H1 (cell line): ENCODE measurements around the gene INPP5A. TPM values are rescaled to one million over a fixed set of nuclear protein-coding genes. Genes with fewer than 3 reads are reported as not detected.

Source experiments
- CTCF ChIA-PET: fragments of 300-600 bp; sonication (Branson Sonifier 250); formaldehyde crosslinking; loops from one replicate; lab custom pipeline; 2021; ENCODE audit not compliant: partially characterized antibody; lab: Charles Lee
- POLR2A ChIA-PET: fragments of 300-600 bp; sonication (Branson Sonifier 250); formaldehyde crosslinking; loops from one replicate; lab custom pipeline; 2021; ENCODE audit warnings: inconsistent platforms; ENCODE audit not compliant: partially characterized antibody; lab: Charles Lee
- DNase-seq, 2 experiments: peaks; one replicate each; pipeline versions ENCODE4 v3.0.0 to v3.0.0-alpha.2; 2010 to 2022; ENCODE audit warnings: low spot score in 2 of 2, low read depth in 1 of 2, mixed read lengths in 1 of 2
- FAIRE-seq: peaks from 2 replicates; lab custom pipeline; 2011; peaks lifted over from hg19 to GRCh38; lab: Jason Lieb, UNC
- H2AFZ ChIP-seq: 2 replicates; pipeline ENCODE4 v1.8.1; 2012; ENCODE audit warnings: low read length, inconsistent platforms
- H2AK5ac ChIP-seq: 2 replicates; pipeline ENCODE4 v1.6.1; 2013; ENCODE audit warnings: low read depth, low read length
- H2BK120ac ChIP-seq: replicated peaks from 2 replicates; pipeline ENCODE3; 2013; ENCODE audit warnings: low read depth, low read length, inconsistent platforms
- H2BK12ac ChIP-seq: 2 replicates; pipeline ENCODE4 v1.6.1; 2013; ENCODE audit warnings: low read depth, low read length
- H2BK15ac ChIP-seq: 2 replicates; pipeline ENCODE4 v1.6.1; 2013; ENCODE audit warnings: low read length
- H2BK20ac ChIP-seq: 2 replicates; pipeline ENCODE4 v1.6.1; 2013; ENCODE audit warnings: low read length
- H2BK5ac ChIP-seq: 2 replicates; pipeline ENCODE4 v1.6.1; 2013; ENCODE audit warnings: low read depth, low read length
- H3K14ac ChIP-seq: 2 replicates; pipeline ENCODE4 v1.6.1; 2013; ENCODE audit warnings: inconsistent platforms; ENCODE audit not compliant: insufficient read length
- H3K18ac ChIP-seq: 2 replicates; pipeline ENCODE4 v1.6.1; 2013; ENCODE audit warnings: low read length; ENCODE audit errors: extremely low read depth
- H3K23ac ChIP-seq: 2 replicates; pipeline ENCODE4 v1.6.1; 2013; ENCODE audit warnings: inconsistent platforms; ENCODE audit not compliant: insufficient read length
- H3K23me2 ChIP-seq: 2 replicates; pipeline ENCODE4 v1.6.1; 2013; ENCODE audit warnings: low read depth, low read length
- H3K27ac ChIP-seq: 2 replicates; pipeline ENCODE4 v1.6.1; 2011; ENCODE audit warnings: low read depth, low read length, inconsistent platforms
- H3K27me3 ChIP-seq, 4 experiments: replicated peaks in 1 of 4; 1 replicate in 1 of 4; 2 replicates in 3 of 4; pipeline versions ENCODE4 v1.6.1 to v1.8.1; 2011 to 2013; ENCODE audit warnings: low read length in 3 of 4, mild to moderate bottlenecking in 3 of 4, inconsistent platforms in 2 of 4, mixed read lengths in 2 of 4, moderate library complexity in 1 of 4; ENCODE audit not compliant: control insufficient read depth in 3 of 4, insufficient read depth in 3 of 4; ENCODE audit errors: extremely low read depth in 1 of 4
- H3K36me3 ChIP-seq, 4 experiments: 2 replicates each; pipeline versions ENCODE4 v1.6.1 to v1.8.1; 2011 to 2013; ENCODE audit warnings: mild to moderate bottlenecking in 4 of 4, low read length in 3 of 4, moderate library complexity in 2 of 4, control low read depth in 1 of 4, inconsistent platforms in 1 of 4; ENCODE audit not compliant: insufficient read depth in 4 of 4, control insufficient read depth in 2 of 4
- H3K4ac ChIP-seq: replicated peaks from 2 replicates; pipeline ENCODE3; 2013; ENCODE audit warnings: low read length, low read depth, mixed read lengths, inconsistent platforms; ENCODE audit not compliant: insufficient read length
- H3K4me1 ChIP-seq, 4 experiments: replicated peaks in 1 of 4; 1 replicate in 1 of 4; 2 replicates in 3 of 4; pipeline versions ENCODE4 v1.6.1 to v1.8.1; 2011 to 2013; ENCODE audit warnings: low read length in 3 of 4, inconsistent platforms in 2 of 4, mixed read lengths in 1 of 4; ENCODE audit not compliant: insufficient read depth in 4 of 4, control insufficient read depth in 3 of 4
- H3K4me2 ChIP-seq, 2 experiments: 2 replicates each; pipeline versions ENCODE4 v1.6.1 to v1.8.1; 2011 to 2013; ENCODE audit warnings: low read depth in 2 of 2, low read length in 2 of 2, control low read depth in 1 of 2, inconsistent platforms in 1 of 2, mild to moderate bottlenecking in 1 of 2; ENCODE audit not compliant: insufficient read depth in 1 of 2
- H3K4me3 ChIP-seq, 4 experiments: fragments of 200-600, 300-600 bp in 1 of 4; sonication (generic), shearing (Covaris generic), sonication (Bioruptor Twin) in 1 of 4; 2 replicates each; pipeline versions ENCODE4 v1.5.1 to v1.8.1; 2011 to 2016; ENCODE audit warnings: low read length in 4 of 4, low read depth in 3 of 4, control low read depth in 2 of 4, inconsistent platforms in 2 of 4, mild to moderate bottlenecking in 2 of 4, mixed read lengths in 1 of 4, moderate library complexity in 1 of 4; ENCODE audit not compliant: insufficient read depth in 2 of 4; ENCODE audit errors: extremely low read depth in 1 of 4
- H3K56ac ChIP-seq: replicated peaks from 2 replicates; pipeline ENCODE3; 2013; ENCODE audit warnings: low read depth, mild to moderate bottlenecking, mixed read lengths, low read length, inconsistent platforms; ENCODE audit not compliant: insufficient read length
- H3K79me1 ChIP-seq: 2 replicates; pipeline ENCODE4 v1.6.1; 2013; ENCODE audit warnings: low read depth, low read length, control low read depth
- H3K79me2 ChIP-seq, 2 experiments: 2 replicates each; pipeline versions ENCODE4 v1.6.1 to v1.8.1; 2012 to 2013; ENCODE audit warnings: low read length in 2 of 2, mild to moderate bottlenecking in 2 of 2, inconsistent platforms in 1 of 2; ENCODE audit not compliant: insufficient read depth in 2 of 2, control insufficient read depth in 1 of 2
- H3K9ac ChIP-seq, 4 experiments: replicated peaks in 1 of 4; 1 replicate in 1 of 4; 2 replicates in 3 of 4; pipeline versions ENCODE4 v1.6.1 to v1.8.1; 2011 to 2013; ENCODE audit warnings: low read depth in 3 of 4, low read length in 3 of 4, control low read depth in 2 of 4, mild to moderate bottlenecking in 2 of 4, moderate library complexity in 2 of 4, inconsistent platforms in 1 of 4; ENCODE audit errors: extremely low read depth in 1 of 4
- H3K9me3 ChIP-seq, 2 experiments: 2 replicates each; pipeline versions ENCODE4 v1.6.1 to v1.8.1; 2012 to 2013; ENCODE audit warnings: mild to moderate bottlenecking in 2 of 2, moderate library complexity in 2 of 2, control low read depth in 1 of 2, inconsistent platforms in 1 of 2, low read depth in 1 of 2, low read length in 1 of 2, mixed read lengths in 1 of 2; ENCODE audit not compliant: insufficient read depth in 2 of 2
- H4K20me1 ChIP-seq, 2 experiments: replicated peaks in 1 of 2; 2 replicates each; pipeline versions ENCODE3 to v1.8.1; 2011 to 2013; ENCODE audit warnings: inconsistent platforms in 2 of 2, low read length in 2 of 2, mild to moderate bottlenecking in 1 of 2; ENCODE audit not compliant: insufficient read depth in 2 of 2, control insufficient read depth in 1 of 2
- H4K5ac ChIP-seq: 2 replicates; pipeline ENCODE4 v1.6.1; 2013; ENCODE audit warnings: low read length, low read depth, mixed read lengths, inconsistent platforms; ENCODE audit not compliant: insufficient read length
- H4K8ac ChIP-seq: 2 replicates; pipeline ENCODE4 v1.8.0; 2013; ENCODE audit warnings: mild to moderate bottlenecking, moderate library complexity, low read length, inconsistent platforms; ENCODE audit not compliant: insufficient read depth; ENCODE audit errors: extremely low read depth
- H4K91ac ChIP-seq: replicated peaks from 2 replicates; pipeline ENCODE3; 2013; ENCODE audit warnings: low read length, mixed read lengths, inconsistent platforms; ENCODE audit not compliant: insufficient read length
- BRCA1 ChIP-seq: IDR thresholded peaks from 2 replicates; pipeline ENCODE4 v1.6.1; 2012; ENCODE audit warnings: low read depth, low read length, improper control_type of control experiment
- CBX5 ChIP-seq: fragments of 300-800, 300-1000 bp; sonication (generic); IDR thresholded peaks from 2 replicates; pipeline ENCODE4 v1.7.1; 2016; ENCODE audit warnings: antibody characterized with exemption, low read length, low read depth
- CREB1 ChIP-seq: IDR thresholded peaks from 2 replicates; pipeline ENCODE4 v1.6.1; 2012; ENCODE audit warnings: inconsistent platforms
- EZH2 ChIP-seq: fragments of 200-600 bp; sonication (generic); IDR thresholded peaks from 2 replicates; pipeline ENCODE4 v1.7.1; 2012; ENCODE audit warnings: low read depth, mild to moderate bottlenecking, moderate library complexity, low read length, inconsistent platforms; ENCODE audit not compliant: severe bottlenecking
- GABPA ChIP-seq: IDR thresholded peaks from 2 replicates; pipeline ENCODE4 v1.6.1; 2011; ENCODE audit warnings: mild to moderate bottlenecking, low read length, moderate library complexity, borderline replicate concordance; ENCODE audit not compliant: insufficient read depth
- MAX ChIP-seq: IDR thresholded peaks from 2 replicates; pipeline ENCODE4 v1.6.1; 2012; ENCODE audit warnings: inconsistent platforms
- NANOG ChIP-seq: IDR thresholded peaks from 2 replicates; pipeline ENCODE4 v1.6.1; 2011; ENCODE audit warnings: low read length, low read depth, mild to moderate bottlenecking, inconsistent platforms; ENCODE audit not compliant: insufficient read depth, poor library complexity, severe bottlenecking
- NRF1 ChIP-seq: IDR thresholded peaks from 2 replicates; pipeline ENCODE4 v1.6.1; 2011; ENCODE audit warnings: mild to moderate bottlenecking, low read depth, low read length, improper control_type of control experiment
- RXRA ChIP-seq: IDR thresholded peaks from 2 replicates; pipeline ENCODE4 v1.6.1; 2011; ENCODE audit warnings: low read depth, mild to moderate bottlenecking, low read length, moderate library complexity; ENCODE audit not compliant: insufficient read depth
- SIX5 ChIP-seq: IDR thresholded peaks from 2 replicates; pipeline ENCODE4 v1.6.1; 2011; ENCODE audit warnings: mild to moderate bottlenecking, low read depth, low read length
- SRF ChIP-seq: IDR thresholded peaks from 2 replicates; pipeline ENCODE4 v1.6.1; 2011; ENCODE audit warnings: mild to moderate bottlenecking, low read depth, low read length, moderate library complexity
- WGBS, 2 experiments: shearing (Covaris generic) in 1 of 2; methylation state at CpG; one replicate each; pipeline versions ENCODE4 v1.1.6 to v1.1.7; 2013 to 2015; ENCODE audit warnings: low lambda C conversion rate in 2 of 2, mixed read lengths in 2 of 2, inconsistent platforms in 1 of 2, low coverage in 1 of 2, missing lambda C conversion rate in 1 of 2; ENCODE audit not compliant: insufficient replicate concordance in 2 of 2, insufficient coverage in 1 of 2, insufficient read length in 1 of 2; ENCODE audit errors: extremely low coverage in 1 of 2, missing lambda C conversion rate in 1 of 2; 5-methylcytosine and 5-hydroxymethylcytosine counted together
- polyA plus RNA-seq, 7 experiments: library from polyadenylated mRNA; depleted of rRNA in 3 of 7; stranded (reverse) in 5 of 7; unstranded in 2 of 7; fragments of >200 nt in 5 of 7; fragments of 200-250 nt in 2 of 7; gene quantifications; 1 replicate in 5 of 7; 2 replicates in 1 of 7; 4 replicates in 1 of 7; pipeline versions ENCODE4 v1.2.1 to v1.2.3, GENCODE V29; 2011 to 2013; ENCODE audit warnings: missing spikeins in 2 of 7, mixed read lengths in 2 of 7
- total RNA-seq: library from RNA; stranded (reverse); fragmentation: NEBNext Ultra II Directional; extraction: Animal tissue kit (Norgen Biotek cat#: 25700); gene quantifications from 2 replicates; pipeline ENCODE4 v1.2.1, GENCODE V29; 2021

INPP5A gene
- total and polyA plus RNA-seq, 2 of the 8 experiments (the other 6 are each of a cell fraction or from before 2014, with no cell fraction given): 19.7 to 27.5 TPM

- ChIA-PET CTCF (interaction anchor here (1.0 to 1.4 kb wide), 3 partner anchors 16 to 91 kb away, joined by 3 read pairs; no protein-coding TSS in a partner anchor), POLR2A (no interaction called here)
- peak overlapping the region; percentile 85 for H4K91ac ChIP-seq
- FAIRE-seq (no peak), DNase-seq (peak; percentile 5 to 67)
- H3K4me2 ChIP-seq: peak overlapping the region; percentile 26 to 54
- H2BK12ac ChIP-seq: peak overlapping the region; percentile 81; the same call in 1 of the 2 replicates
- peak overlapping the region in 2 of 4 experiments; percentile 19 to 31; a peak in 2 of 8 replicates for H3K4me3 ChIP-seq
- H4K20me1 ChIP-seq: peaks cover 0 to 9% of the 10 kb centered on the region in 2 experiments
- H3K9me3 ChIP-seq: no peaks in the 10 kb centered on the region; a peak in 2 of 4 replicates
- H3K23ac ChIP-seq: no peak overlapping the region
- WGBS, 2 experiments: 31% methylated on average over 40 of the region's 48 CpGs; no CpG with 5 or more reads in 1 of the 2 experiments
- H2AK5ac ChIP-seq: no peak overlapping the region
- peaks cover 4% of the 10 kb centered on the region for H3K79me1 ChIP-seq
- peak overlapping the region; percentile 83 for H3K18ac ChIP-seq
- peaks cover 0 to 23% (median 12%) of the 10 kb centered on the region in 4 experiments; a peak in 5 of 7 replicates for H3K4me1 ChIP-seq
- peaks cover 10% of the 10 kb centered on the region for H3K23me2 ChIP-seq
- H3K14ac ChIP-seq: no peak overlapping the region
- H2BK120ac ChIP-seq: no peak overlapping the region
- H3K4ac ChIP-seq: peak overlapping the region; percentile 69
- no peak overlapping the region for H2BK20ac ChIP-seq
- no peaks in the 10 kb centered on the region for H3K36me3 ChIP-seq
- H2BK15ac ChIP-seq: no peak overlapping the region
- H2BK5ac ChIP-seq: no peak overlapping the region; the same call in 1 of the 2 replicates
- H4K5ac ChIP-seq: no peak overlapping the region
- no peaks in the 10 kb centered on the region for H3K79me2 ChIP-seq
- H3K56ac ChIP-seq: no peak overlapping the region
- no peak overlapping the region for H3K9ac ChIP-seq
- no peaks in the 10 kb centered on the region for H3K27me3 ChIP-seq
- H3K27ac ChIP-seq: no peak overlapping the region
- H4K8ac ChIP-seq: peak overlapping the region; percentile 69; the same call in 1 of the 2 replicates
- no peak overlapping the region for H2AFZ ChIP-seq
- TF ChIP-seq SRF (no peak), CBX5 (no peak), RXRA (no peak), CREB1 (peak; percentile 18; the same call in 1 of the 2 replicates), NANOG (no peak), MAX (peak; percentile 38; the same call in 1 of the 2 replicates), SIX5 (no peak), NRF1 (no peak), GABPA (peak; percentile 46), BRCA1 (no peak), EZH2 (peak; percentile 29)
These were observed 176.8 kb downstream of the INPP5A start for GRCh38 chr10:132714096-132714985.
